ENCODE data around the gene PRKCSH. TPM values are rescaled to one million over a fixed set of nuclear protein-coding genes. Genes with fewer than 3 reads are reported as not detected.

Gene PRKCSH
- polyA plus RNA-seq, 1 of the 3 experiments (the other 2 are of a cell fraction) = 502 TPM

GRCh38 chr19:11387162-11388034 lies 48.0 kb upstream of the PRKCSH start:
- no peak overlapping the region for H3K27ac ChIP-seq (ENCODE audit: low read depth in 2 of 2, low read length in 1 of 2)
- H3K9me3 ChIP-seq = no peaks in the 10 kb centered on the region
- no peaks in the 10 kb centered on the region; a peak in 1 of 4 replicates for H3K4me1 ChIP-seq (ENCODE audit: control insufficient read depth in 1 of 2, insufficient read depth in 2 of 2, low read depth in 1 of 2, low read length in 1 of 2)
- WGBS (ENCODE audit: low lambda C conversion rate) = 78% methylated on average over 19 of the region's 19 CpGs
- H3F3A ChIP-seq (replicated peaks; ENCODE audit: insufficient read depth) = peaks cover 7% of the 10 kb centered on the region
- CTCF ChIA-PET = interaction anchor here (0.9 to 1.5 kb wide), 4 partner anchors 10 to 95 kb away, joined by 3 read pairs; partner anchors contain the start of gene ODAD3
- H3K9ac ChIP-seq = no peak overlapping the region
- H3K36me3 ChIP-seq (replicated peaks in 1 of 2; ENCODE audit: control insufficient read depth in 1 of 2, insufficient read depth in 2 of 2, low read length in 1 of 2) = no peaks in the 10 kb centered on the region
- POLR2A ChIA-PET = interaction anchor here (0.6 to 0.7 kb wide), 2 partner anchors 11 to 13 kb away, joined by 3 read pairs; no protein-coding TSS in a partner anchor
- no peaks in the 10 kb centered on the region for H3K9me2 ChIP-seq
- TF ChIP-seq ZBTB33 (IDR thresholded peaks at IDR 0.05; ENCODE audit: borderline replicate concordance, low read depth) = no peak
- no peak for TF ChIP-seq GABPA (IDR thresholded peaks at IDR 0.05; ENCODE audit: low read depth)
- TF ChIP-seq TAF1 (IDR thresholded peaks at IDR 0.05; ENCODE audit: borderline replicate concordance, low read depth, low read length) = no peak
- TF ChIP-seq RXRA (IDR thresholded peaks at IDR 0.05; ENCODE audit: borderline replicate concordance, low read depth) = no peak
- no peak for TF ChIP-seq TEAD4 (IDR thresholded peaks at IDR 0.05; ENCODE audit: borderline replicate concordance, insufficient read depth)
- TF ChIP-seq RFX5 (IDR thresholded peaks at IDR 0.05; ENCODE audit: low read length) = no peak
- no peak for TF ChIP-seq CTCF (IDR thresholded peaks at IDR 0.05)
- no peak for TF ChIP-seq TCF12 (IDR thresholded peaks at IDR 0.05)
- no peak for TF ChIP-seq ELF1 (IDR thresholded peaks at IDR 0.05)
- no peak for TF ChIP-seq SIN3A (IDR thresholded peaks at IDR 0.05; ENCODE audit: borderline replicate concordance, low read depth, low read length)
- no peak for TF ChIP-seq GATA2 (CRISPR knock-in tag; IDR thresholded peaks at IDR 0.05)
- no peak for TF ChIP-seq USF2 (IDR thresholded peaks at IDR 0.05; ENCODE audit: borderline replicate concordance, low read depth, low read length)
- TF ChIP-seq EZH2phosphoT487 (IDR thresholded peaks at IDR 0.05; ENCODE audit: borderline replicate concordance, low read depth) = no peak
- TF ChIP-seq MXI1 (IDR thresholded peaks at IDR 0.05; ENCODE audit: low read depth, low read length) = no peak
- no peak for TF ChIP-seq JUND (IDR thresholded peaks at IDR 0.05)
- TF ChIP-seq SMC3 (IDR thresholded peaks at IDR 0.05; ENCODE audit: low read depth, low read length) = no peak
- no peak for TF ChIP-seq USF1 (IDR thresholded peaks at IDR 0.05; ENCODE audit: borderline replicate concordance, low read depth)
- H3K79me2 ChIP-seq (ENCODE audit: insufficient read depth) = no peaks in the 10 kb centered on the region
- H3K4me2 ChIP-seq = no peak overlapping the region
- no peak overlapping the region for H2AFZ ChIP-seq (ENCODE audit: low read depth)
- DNase-seq = no peak
- H4K20me1 ChIP-seq (ENCODE audit: insufficient read depth) = no peaks in the 10 kb centered on the region
- H3K4me3 ChIP-seq (ENCODE audit: low read depth in 2 of 2, low read length in 1 of 2) = no peak overlapping the region
- H3K27me3 ChIP-seq (ENCODE audit: insufficient read depth) = no peaks in the 10 kb centered on the region

Measured in SK-N-SH (cell line).